ENCODE results near the gene CD44. TPM values are rescaled to one million over a fixed set of nuclear protein-coding genes. Genes with fewer than 3 reads are reported as not detected.

CD44 gene
- total RNA-seq, 1 experiment from 2014 or later = 15.9 TPM

DNA sequence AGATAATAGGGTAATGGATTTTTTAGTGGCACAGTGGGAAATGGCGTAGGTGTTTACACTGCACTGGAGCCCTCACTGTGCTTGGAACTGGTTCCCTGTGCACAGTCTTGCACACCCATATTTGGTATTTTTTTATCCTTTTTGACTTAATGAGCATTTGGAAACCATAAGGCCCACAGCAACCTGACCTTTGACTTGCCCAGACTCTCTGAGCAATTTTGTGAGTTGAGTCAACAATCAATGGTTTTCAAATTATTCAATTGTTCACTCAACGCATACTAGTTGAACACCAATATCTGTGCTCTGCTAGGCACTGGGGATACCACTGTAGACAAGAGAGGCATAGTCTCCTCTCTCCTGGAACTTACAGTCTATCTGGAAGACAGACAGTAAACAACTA lies 14.3 kb downstream of the CD44 start:
- intact Hi-C loops (cut with micrococcal nuclease; ENCODE audit: unreplicated experiment) = no loop called here
- Histone ChIP-seq H3K27ac (ENCODE audit: low read depth, low read length, poor library complexity, severe bottlenecking) (no peak overlapping the region), H3K4me3 (ENCODE audit: low read depth, low read length, poor library complexity, severe bottlenecking) (no peak overlapping the region), H3K4me1 (ENCODE audit: insufficient read depth, low read length, poor library complexity, severe bottlenecking) (no peaks in the 10 kb centered on the region), H3K9me3 (ENCODE audit: low read depth, low read length, poor library complexity, severe bottlenecking) (no peaks in the 10 kb centered on the region), H3K27me3 (replicated peaks; ENCODE audit: insufficient read depth, low read depth, low read length, poor library complexity) (peaks cover 7% of the 10 kb centered on the region), H3K36me3 (ENCODE audit: insufficient read depth, low read length, poor library complexity, severe bottlenecking) (no peaks in the 10 kb centered on the region)
- DNase-seq (ENCODE audit: low spot score) = no peak
- no TSS peak for BruUV-seq (replicated peaks)
- TF ChIP-seq, protein P1, sequence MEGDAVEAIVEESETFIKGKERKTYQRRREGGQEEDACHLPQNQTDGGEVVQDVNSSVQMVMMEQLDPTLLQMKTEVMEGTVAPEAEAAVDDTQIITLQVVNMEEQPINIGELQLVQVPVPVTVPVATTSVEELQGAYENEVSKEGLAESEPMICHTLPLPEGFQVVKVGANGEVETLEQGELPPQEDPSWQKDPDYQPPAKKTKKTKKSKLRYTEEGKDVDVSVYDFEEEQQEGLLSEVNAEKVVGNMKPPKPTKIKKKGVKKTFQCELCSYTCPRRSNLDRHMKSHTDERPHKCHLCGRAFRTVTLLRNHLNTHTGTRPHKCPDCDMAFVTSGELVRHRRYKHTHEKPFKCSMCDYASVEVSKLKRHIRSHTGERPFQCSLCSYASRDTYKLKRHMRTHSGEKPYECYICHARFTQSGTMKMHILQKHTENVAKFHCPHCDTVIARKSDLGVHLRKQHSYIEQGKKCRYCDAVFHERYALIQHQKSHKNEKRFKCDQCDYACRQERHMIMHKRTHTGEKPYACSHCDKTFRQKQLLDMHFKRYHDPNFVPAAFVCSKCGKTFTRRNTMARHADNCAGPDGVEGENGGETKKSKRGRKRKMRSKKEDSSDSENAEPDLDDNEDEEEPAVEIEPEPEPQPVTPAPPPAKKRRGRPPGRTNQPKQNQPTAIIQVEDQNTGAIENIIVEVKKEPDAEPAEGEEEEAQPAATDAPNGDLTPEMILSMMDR (conservative IDR thresholded peaks at IDR 0.05; ENCODE audit: low read depth, low read length) = no peak
- no peak for TF ChIP-seq EZH2 (IDR thresholded peaks at IDR 0.05; ENCODE audit: borderline replicate concordance, low read depth, low read length, poor library complexity, severe bottlenecking)
- ChIA-PET POLR2A (ENCODE audit: low non-redundant PET) (no interaction called here), CTCF (no interaction called here)

DNA sequence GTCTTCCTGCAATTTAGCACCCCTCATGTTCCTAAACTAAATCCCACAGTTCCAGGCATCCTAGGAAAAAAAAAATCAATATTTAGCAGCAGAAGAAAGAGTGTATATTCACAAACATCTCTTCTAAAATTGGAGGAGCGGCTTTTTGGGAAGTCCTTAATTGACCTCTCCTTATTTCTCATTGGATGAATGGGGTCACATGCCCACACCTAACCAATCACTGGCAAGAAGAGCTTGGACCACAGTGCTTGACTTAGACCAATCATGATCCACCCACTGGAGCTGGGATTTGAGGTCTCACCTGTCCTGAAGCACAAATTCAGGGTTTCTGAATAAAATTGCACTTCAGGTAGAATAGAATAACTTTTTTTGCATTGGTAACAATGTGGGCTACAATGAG lies 16.0 kb downstream of the CD44 start:
- DNase-seq (ENCODE audit: low spot score) = no peak
- Histone ChIP-seq H3K9me3 (ENCODE audit: low read depth, low read length, poor library complexity, severe bottlenecking) (no peaks in the 10 kb centered on the region), H3K36me3 (ENCODE audit: insufficient read depth, low read length, poor library complexity, severe bottlenecking) (no peaks in the 10 kb centered on the region), H3K4me1 (ENCODE audit: insufficient read depth, low read length, poor library complexity, severe bottlenecking) (no peaks in the 10 kb centered on the region), H3K27me3 (replicated peaks; ENCODE audit: insufficient read depth, low read depth, low read length, poor library complexity) (peaks cover 7% of the 10 kb centered on the region), H3K27ac (ENCODE audit: low read depth, low read length, poor library complexity, severe bottlenecking) (no peak overlapping the region), H3K4me3 (ENCODE audit: low read depth, low read length, poor library complexity, severe bottlenecking) (no peak overlapping the region)
- ChIA-PET CTCF (no interaction called here), POLR2A (ENCODE audit: low non-redundant PET) (no interaction called here)
- no TSS peak for BruUV-seq (replicated peaks)
- intact Hi-C loops (cut with micrococcal nuclease; ENCODE audit: unreplicated experiment) = no loop called here
- TF ChIP-seq, protein P1 (conservative IDR thresholded peaks at IDR 0.05; ENCODE audit: low read depth, low read length) = no peak
- TF ChIP-seq EZH2 (IDR thresholded peaks at IDR 0.05; ENCODE audit: borderline replicate concordance, low read depth, low read length, poor library complexity, severe bottlenecking) = no peak

DNA sequence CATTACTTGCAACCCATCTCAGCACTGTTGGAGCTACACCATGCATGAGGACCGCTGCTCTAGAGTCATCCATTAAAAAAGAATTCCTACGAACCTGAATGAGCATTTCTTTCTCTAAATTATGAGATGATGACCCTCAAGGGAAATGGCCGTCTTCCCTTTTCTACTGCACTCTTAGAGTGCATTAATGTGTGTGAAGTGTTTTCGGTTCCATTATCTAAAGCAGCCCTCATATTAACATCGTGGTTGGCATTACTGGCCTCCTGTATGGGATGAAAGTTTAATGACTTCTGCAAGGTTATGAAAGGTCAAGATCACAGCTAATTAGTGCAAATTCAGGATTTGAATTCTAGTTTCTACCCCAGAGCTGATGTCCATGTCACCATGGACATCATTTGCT lies 16.7 kb downstream of the CD44 start:
- intact Hi-C loops (cut with micrococcal nuclease; ENCODE audit: unreplicated experiment) = no loop called here
- TF ChIP-seq, protein P1 (conservative IDR thresholded peaks at IDR 0.05; ENCODE audit: low read depth, low read length) = no peak
- no peak for TF ChIP-seq EZH2 (IDR thresholded peaks at IDR 0.05; ENCODE audit: borderline replicate concordance, low read depth, low read length, poor library complexity, severe bottlenecking)
- Histone ChIP-seq H3K4me1 (ENCODE audit: insufficient read depth, low read length, poor library complexity, severe bottlenecking) (no peaks in the 10 kb centered on the region), H3K9me3 (ENCODE audit: low read depth, low read length, poor library complexity, severe bottlenecking) (no peaks in the 10 kb centered on the region), H3K27ac (ENCODE audit: low read depth, low read length, poor library complexity, severe bottlenecking) (no peak overlapping the region), H3K4me3 (ENCODE audit: low read depth, low read length, poor library complexity, severe bottlenecking) (no peak overlapping the region), H3K36me3 (ENCODE audit: insufficient read depth, low read length, poor library complexity, severe bottlenecking) (no peaks in the 10 kb centered on the region), H3K27me3 (replicated peaks; ENCODE audit: insufficient read depth, low read depth, low read length, poor library complexity) (peaks cover 11% of the 10 kb centered on the region)
- ChIA-PET POLR2A (ENCODE audit: low non-redundant PET) (no interaction called here), CTCF (no interaction called here)
- no TSS peak for BruUV-seq (replicated peaks)
- no peak for DNase-seq (ENCODE audit: low spot score)

Data from A673 (cell line).